HG03565 (cell line): ENCODE data around the gene EFNA4.

Experiments
- ATAC-seq: cut with Tn5 transposase; IDR thresholded peaks from one replicate; pipeline ENCODE4 v1.9.1; 2021; ENCODE audit warnings: mild to moderate bottlenecking, moderate library complexity; ENCODE audit not compliant: unreplicated experiment

Gene EFNA4

GRCh38 chr1:155072531-155073289, 9.2 kb downstream of the EFNA4 start:
- no peak for ATAC-seq

DNA sequence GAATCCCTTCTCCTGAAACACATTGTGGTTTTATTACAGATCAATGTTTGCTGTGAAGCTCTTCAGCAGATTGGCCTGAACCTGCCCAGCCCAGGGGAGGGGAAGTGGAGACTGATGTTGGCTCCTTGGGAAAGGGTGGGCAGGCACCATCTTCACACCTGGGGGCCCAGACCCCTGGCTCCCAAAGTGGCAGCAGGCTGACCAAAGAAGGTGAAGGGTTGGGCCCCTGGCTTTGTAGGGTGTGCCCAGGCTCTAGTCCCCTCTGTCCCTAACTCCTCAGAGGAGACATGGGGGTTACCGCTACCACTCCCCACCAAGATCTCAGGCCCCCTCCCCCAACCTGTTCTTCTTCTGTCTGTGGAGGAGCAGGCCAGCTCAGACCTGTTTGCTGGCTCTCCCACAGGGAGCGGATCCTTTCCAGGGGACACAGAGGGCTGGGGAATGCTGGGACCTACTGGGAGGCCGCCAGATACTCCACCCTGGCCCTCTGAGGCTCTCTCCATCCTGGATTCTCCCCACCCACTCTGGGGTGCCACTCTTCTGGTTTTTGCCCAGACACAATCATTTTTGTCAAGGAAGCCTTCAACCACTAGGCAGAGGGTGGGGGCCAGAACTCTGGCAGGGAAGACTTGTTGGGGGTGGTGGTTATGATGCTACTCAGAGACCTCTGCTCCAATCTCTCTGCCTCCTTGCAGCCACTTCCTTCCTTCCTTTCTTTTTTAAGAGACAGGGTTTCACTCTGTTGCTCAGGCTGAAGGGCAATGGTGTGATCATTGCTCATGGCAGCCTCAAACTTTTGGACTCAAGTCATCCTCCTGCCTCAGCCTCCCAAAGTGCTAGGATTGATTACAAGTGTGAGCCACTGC, 10.1 kb downstream of the EFNA4 start:
- no peak for ATAC-seq

GRCh38 chr1:155075535-155075934, 12.0 kb downstream of the EFNA4 start:
- no peak for ATAC-seq

GRCh38 chr1:155076371-155076770, 12.8 kb downstream of the EFNA4 start:
- ATAC-seq = no peak

DNA sequence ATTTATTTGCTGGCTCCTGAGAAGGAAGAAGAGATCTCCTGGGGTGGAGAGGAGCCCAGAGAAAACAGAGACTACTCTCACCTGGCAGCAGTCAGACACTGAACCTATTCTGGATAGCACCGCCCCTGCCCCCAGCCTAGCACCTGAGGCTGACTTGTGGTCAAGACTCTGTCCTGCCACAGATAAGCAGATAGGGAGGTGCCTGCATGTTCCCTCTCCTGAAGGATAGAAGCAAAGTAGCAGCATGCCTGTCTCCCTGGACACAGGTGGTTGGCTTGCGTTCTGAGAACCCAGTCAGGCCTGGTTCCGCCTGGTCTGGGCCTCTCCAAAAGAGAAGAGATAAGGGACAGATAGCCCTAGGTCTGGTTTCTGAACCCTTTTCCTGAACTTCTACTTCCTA, 13.8 kb downstream of the EFNA4 start:
- ATAC-seq = no peak

DNA sequence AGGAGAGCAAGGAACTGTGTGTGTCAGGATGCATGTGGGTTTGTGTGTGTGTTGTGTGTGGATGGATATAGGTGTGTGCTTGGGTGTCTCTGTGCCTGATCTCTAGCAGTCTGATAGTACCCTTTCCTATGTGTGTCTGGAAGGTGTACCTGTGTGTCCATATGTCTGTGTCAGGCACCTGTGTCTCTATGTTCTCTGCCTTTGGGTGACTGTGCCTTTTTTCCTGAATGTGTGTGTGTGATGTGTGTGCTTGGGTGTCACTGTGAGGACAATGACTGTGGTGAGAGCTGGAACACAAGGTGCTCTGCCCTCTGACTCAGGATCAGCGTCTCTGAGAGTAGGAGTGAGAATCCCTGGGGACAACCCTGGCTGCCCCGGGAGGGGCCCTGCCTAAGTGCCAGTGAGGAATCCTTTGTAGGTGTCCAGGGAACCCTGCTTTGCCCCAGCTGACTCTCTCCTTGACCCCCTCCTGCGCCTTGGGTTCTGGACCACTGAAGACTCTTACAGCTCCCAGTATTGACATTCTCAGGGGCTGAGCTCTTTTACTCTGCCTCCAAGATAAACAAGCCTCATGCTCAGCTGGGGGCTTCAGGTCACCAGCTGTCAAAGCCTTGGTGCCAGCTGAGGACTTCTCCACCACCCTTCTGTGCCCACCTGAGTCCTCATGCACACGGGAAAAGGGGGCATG, 14.4 kb downstream of the EFNA4 start:
- no peak for ATAC-seq

DNA sequence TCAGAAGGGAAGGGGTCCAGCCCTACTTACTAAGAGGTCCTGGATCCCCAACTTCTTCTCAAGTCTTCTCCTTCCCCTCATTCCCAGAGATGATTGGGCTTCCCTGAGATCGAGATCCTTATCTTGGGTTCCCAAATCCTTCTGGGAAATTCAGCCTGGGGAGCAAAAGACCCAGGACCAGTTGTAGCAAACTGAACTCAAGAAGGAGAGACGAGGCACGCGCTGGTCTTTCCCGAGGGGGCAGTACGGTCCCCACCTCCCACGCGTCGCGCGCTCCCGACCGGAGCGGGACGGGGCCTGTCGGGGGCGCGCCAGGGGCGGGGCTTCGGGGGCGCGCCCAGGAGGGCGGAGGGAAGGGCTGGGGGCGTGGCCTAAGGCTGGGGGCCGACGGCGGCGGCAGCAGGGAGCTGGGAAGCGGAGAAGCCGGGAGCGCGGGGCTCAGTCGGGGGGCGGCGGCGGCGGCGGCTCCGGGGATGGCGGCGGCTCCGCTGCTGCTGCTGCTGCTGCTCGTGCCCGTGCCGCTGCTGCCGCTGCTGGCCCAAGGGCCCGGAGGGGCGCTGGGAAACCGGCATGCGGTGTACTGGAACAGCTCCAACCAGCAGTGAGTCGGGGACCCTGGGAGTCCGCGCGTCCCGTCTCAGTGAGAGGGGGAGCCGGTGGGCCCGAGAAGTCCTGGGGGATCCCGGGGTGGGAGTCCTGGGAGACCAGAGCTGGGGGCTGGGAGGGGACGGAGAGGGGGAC, 15.1 kb downstream of the EFNA4 start, which contains the start of gene EFNA3:
TSS of gene EFNA3 (plus strand) at position 369 of the 741 bp plus-strand sequence. CDS start at position 474, 105 bp downstream.
- no peak for ATAC-seq

DNA sequence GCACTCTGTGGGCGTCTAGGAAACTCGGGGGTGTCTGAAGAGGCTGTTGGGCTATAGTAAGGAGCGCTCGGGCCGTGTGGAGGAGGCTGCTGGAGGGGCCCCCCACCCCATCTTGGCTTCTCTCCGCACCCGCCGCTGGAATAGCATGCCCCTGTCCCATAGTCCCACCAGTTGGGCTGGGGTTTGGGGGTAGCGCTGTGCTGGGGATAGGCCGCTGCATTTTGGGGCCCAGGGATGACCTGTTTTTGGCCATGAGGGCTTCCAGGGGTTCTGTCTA, 15.6 kb downstream of the EFNA4 start:
- ATAC-seq = no peak

DNA sequence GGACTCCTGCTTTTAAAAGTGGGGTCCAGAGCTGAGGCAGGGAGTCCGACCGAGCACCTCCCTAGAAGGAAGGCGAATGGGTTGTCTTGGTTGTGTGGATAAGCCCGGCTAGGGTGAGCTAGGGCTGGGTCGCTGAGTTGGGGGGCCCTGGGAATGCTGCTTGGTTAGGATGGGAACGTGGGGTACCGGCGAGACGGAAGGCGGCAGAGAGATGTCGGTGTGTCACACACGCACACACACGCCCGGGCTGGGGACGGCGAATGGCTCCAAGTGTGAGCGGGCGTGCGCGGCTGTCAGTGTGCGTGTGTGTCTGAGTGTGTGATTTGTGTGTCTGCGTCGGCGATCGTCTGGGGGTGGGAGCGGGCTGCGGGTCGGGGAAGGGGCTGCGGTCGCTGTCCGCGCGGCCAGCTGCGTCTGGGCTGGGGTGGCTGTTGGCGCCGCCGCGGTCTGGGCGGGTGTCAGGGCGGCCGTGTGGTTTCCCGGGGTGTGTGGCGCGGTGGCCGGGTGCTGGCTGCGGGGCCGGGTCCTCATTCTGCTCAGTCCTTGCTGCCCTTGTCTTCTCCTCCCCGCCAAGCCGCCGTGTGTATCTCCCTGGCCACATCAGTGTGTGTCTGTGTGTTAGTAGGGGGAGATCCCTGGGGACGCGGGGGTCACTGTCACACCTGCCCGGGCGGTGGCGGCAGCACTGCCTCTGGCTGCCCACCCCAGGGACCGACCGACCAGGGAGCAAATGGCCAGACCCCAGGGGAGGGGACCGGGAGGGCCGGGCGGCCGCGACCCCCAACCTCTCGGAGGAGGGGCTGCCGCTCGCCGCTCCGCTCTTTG, 16.2 kb downstream of the EFNA4 start:
- ATAC-seq = no peak

GRCh38 chr1:155080312-155081228, 17.0 kb downstream of the EFNA4 start:
- ATAC-seq = no peak

DNA sequence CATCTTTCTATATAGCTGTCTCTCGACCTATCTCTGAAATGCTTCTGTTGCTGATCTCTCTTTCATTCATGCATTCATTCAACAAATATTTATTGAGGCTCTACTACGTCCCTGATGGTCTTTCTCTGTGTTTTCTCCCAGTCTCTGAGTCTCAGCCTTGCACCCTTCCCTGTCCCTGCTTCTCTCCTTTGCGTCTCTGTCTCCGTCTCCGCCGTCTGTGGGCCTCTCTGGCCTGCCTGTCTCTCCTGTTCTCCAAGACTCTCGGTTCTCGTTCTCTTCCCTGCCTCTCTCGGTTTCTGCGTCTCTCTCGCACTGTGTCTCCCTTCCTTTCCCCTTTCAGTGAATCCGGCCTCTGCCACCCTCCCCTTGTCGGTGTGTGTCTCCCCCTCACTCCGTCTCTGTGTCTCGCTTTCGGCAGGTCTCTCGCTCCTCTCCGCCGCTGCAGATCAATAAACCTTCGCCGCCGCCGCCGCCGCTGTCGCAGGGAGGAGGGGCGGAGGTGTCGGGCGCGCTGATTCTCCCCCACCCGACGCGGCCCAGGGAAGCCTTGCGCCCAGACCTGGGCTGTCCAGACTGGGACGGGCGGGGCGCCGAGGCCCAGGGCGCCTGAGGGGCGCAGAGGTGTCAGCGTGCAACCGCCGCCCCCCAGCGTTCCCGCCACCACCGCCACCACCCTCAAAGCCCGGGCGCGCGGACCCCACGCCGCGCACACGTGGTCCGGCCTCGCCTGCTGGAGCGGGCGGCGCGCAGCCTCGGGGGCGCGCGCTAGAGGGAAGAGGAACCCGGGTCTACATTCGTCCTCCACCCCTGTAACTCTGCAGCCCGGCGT, 18.1 kb downstream of the EFNA4 start:
- ATAC-seq = no peak

- ATAC-seq = no peak
Observed at GRCh38 chr1:155082301-155083051, 18.9 kb downstream of the EFNA4 start.

- no peak for ATAC-seq
Observed at GRCh38 chr1:155083052-155083541, 19.6 kb downstream of the EFNA4 start.

GRCh38 chr1:155083865-155084721, 20.6 kb downstream of the EFNA4 start:
- no peak for ATAC-seq

- ATAC-seq = peak; percentile 63
Observed at GRCh38 chr1:155084722-155085503, 21.4 kb downstream of the EFNA4 start.
